MM.1S (cell line): ENCODE data around the gene BTRC.

Experiments
- CTCF ChIP-seq: fragments of 300-600 bp; sonication (generic); IDR thresholded peaks from 2 replicates; pipeline ENCODE4 v1.5.1; 2016; ENCODE audit warnings: antibody characterized with exemption, low read length, mixed read lengths
- EZH2 ChIP-seq: fragments of 300-600 bp; sonication (generic); optimal IDR thresholded peaks from 2 replicates; pipeline ENCODE3; 2017; ENCODE audit warnings: low read depth, mild to moderate bottlenecking, antibody characterized with exemption, low read length, mixed read lengths
- EZH2phosphoT487 ChIP-seq: fragments of 300-600 bp; sonication (generic); IDR thresholded peaks from 2 replicates; pipeline ENCODE4 v1.6.1; 2018; ENCODE audit warnings: antibody characterized with exemption, low read length

GRCh38 chr10:101466016-101466912 is 112.3 kb downstream of the BTRC start:
- no peak for TF ChIP-seq EZH2
- TF ChIP-seq CTCF: no peak
- no peak for TF ChIP-seq EZH2phosphoT487
